ENCODE measurements around the gene TPRKB.
"Not testable (repeated sequence)": the region's sequence is repeated elsewhere in the genome, so short reads cannot be mapped to it uniquely, and the experiment has no call there.

Gene TPRKB

DNA sequence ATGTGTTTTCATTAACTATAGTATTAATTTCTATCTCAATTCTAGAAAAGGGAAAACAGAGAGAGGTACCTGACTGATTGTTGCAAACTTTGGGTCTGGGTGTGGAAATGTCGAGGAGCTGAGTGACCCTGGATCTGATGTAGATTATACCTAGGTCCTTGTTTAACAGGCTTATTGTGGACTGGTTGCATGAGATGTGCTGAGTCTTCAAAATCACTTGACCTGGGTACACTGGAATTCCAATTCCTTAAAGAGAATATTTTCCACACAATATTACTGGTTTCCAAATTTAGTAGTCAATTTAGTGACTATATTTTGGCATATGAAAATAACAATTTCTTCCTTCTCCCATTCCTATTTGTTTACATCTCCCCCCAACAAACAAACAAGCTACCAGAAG is 29.2 kb upstream of the TPRKB start:
- H3K27ac ChIP-seq (ENCODE audit: low read depth, low read length): no peak overlapping the region
- no peak for DNase-seq
- H3K79me1 ChIP-seq (ENCODE audit: low read length): no peaks in the 10 kb centered on the region
- H3K9ac ChIP-seq (ENCODE audit: low read length): no peak overlapping the region
- H3K4me1 ChIP-seq (ENCODE audit: control insufficient read depth, low read depth, low read length): no peaks in the 10 kb centered on the region
- H2BK15ac ChIP-seq (replicated peaks; ENCODE audit: low read depth): no peak overlapping the region
- peaks cover 3% of the 10 kb centered on the region for H3K36me3 ChIP-seq (ENCODE audit: control insufficient read depth, insufficient read depth, low read length)
- H3K4me3 ChIP-seq (ENCODE audit: low read length): no peak overlapping the region
- no peak overlapping the region for H4K8ac ChIP-seq (ENCODE audit: low read depth, low read length)
- no peak overlapping the region for H3K23ac ChIP-seq (ENCODE audit: low read length)
- no peaks in the 10 kb centered on the region for H3K27me3 ChIP-seq (ENCODE audit: insufficient read depth, low read length, poor library complexity)
- no peak overlapping the region for H3K4ac ChIP-seq (ENCODE audit: low read depth, low read length)
- H3K56ac ChIP-seq (ENCODE audit: low read length): no peak overlapping the region
- no CpG with 5 or more reads among the region's 1 CpG for WGBS (ENCODE audit: extremely low coverage, insufficient coverage, low lambda C conversion rate)
- no peak overlapping the region for H3K18ac ChIP-seq (ENCODE audit: low read length)
- H2AK5ac ChIP-seq (ENCODE audit: low read length): no peak overlapping the region
- H3K79me2 ChIP-seq (ENCODE audit: control insufficient read depth, insufficient read depth, low read length): no peaks in the 10 kb centered on the region
- no peak overlapping the region for H4K5ac ChIP-seq (ENCODE audit: low read length)
- no peak overlapping the region for H2BK5ac ChIP-seq (ENCODE audit: low read length)
- no peak overlapping the region for H3K4me2 ChIP-seq (ENCODE audit: low read length)
- no peak overlapping the region for H2BK120ac ChIP-seq (ENCODE audit: low read depth, low read length)

DNA sequence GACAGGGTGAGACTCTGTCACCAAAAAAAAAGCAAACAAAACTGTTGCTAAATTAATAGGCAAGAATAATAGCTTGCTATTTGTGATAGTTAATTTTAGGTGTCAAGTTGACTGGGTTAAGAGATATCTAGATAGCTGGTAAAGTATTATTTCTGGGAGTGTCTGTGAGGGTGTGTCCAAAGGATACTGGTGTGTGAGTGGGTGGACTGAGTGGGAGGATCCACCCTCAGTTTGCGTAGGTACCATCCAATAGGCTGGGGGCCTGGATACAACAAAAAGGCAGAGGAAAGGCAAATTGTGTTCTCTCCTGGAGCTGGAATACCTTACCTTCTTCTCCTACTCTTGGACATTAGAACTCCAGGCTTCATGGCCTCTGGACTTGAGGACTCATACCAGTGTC is 27.8 kb upstream of the TPRKB start:
- no peaks in the 10 kb centered on the region for H3K79me1 ChIP-seq (ENCODE audit: low read length)
- H4K5ac ChIP-seq (ENCODE audit: low read length): no peak overlapping the region
- no peak overlapping the region for H3K27ac ChIP-seq (ENCODE audit: low read depth, low read length)
- H2AK5ac ChIP-seq (ENCODE audit: low read length): no peak overlapping the region
- no peak overlapping the region for H3K9ac ChIP-seq (ENCODE audit: low read length)
- WGBS (ENCODE audit: extremely low coverage, insufficient coverage, low lambda C conversion rate): no CpG with 5 or more reads among the region's 1 CpG
- H3K23ac ChIP-seq (ENCODE audit: low read length): no peak overlapping the region
- DNase-seq: no peak
- no peak overlapping the region for H3K4ac ChIP-seq (ENCODE audit: low read depth, low read length)
- H3K56ac ChIP-seq (ENCODE audit: low read length): no peak overlapping the region
- no peak overlapping the region for H4K8ac ChIP-seq (ENCODE audit: low read depth, low read length)
- H2BK120ac ChIP-seq (ENCODE audit: low read depth, low read length): no peak overlapping the region
- peaks cover 6% of the 10 kb centered on the region for H3K36me3 ChIP-seq (ENCODE audit: control insufficient read depth, insufficient read depth, low read length)
- no peak overlapping the region for H3K18ac ChIP-seq (ENCODE audit: low read length)
- no peak overlapping the region for H2BK5ac ChIP-seq (ENCODE audit: low read length)
- H3K4me3 ChIP-seq (ENCODE audit: low read length): no peak overlapping the region
- H2BK15ac ChIP-seq (replicated peaks; ENCODE audit: low read depth): no peak overlapping the region
- no peaks in the 10 kb centered on the region for H3K79me2 ChIP-seq (ENCODE audit: control insufficient read depth, insufficient read depth, low read length)
- no peaks in the 10 kb centered on the region for H3K4me1 ChIP-seq (ENCODE audit: control insufficient read depth, low read depth, low read length)
- no peak overlapping the region for H3K4me2 ChIP-seq (ENCODE audit: low read length)
- no peaks in the 10 kb centered on the region for H3K27me3 ChIP-seq (ENCODE audit: insufficient read depth, low read length, poor library complexity)

DNA sequence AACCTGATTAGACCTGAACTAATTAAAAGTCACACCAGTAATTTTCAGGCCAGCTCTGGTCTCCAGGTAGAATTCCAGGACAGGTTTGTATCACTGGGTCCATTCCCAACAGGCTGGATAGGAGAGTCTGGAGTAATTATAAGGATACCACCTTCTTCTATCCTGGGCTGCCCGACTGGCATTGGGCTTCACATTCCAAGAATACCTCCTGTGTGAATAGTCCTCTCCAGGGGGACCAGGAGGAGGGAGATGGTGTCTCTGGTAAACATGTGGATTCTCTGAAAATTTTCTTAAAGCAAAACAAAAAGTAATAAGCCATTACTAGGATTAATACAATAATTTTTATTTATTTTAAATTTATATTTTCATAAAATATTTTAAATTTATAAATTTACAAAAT is 25.4 kb upstream of the TPRKB start:
- no peak overlapping the region for H2BK120ac ChIP-seq (ENCODE audit: low read depth, low read length)
- no peak overlapping the region for H4K5ac ChIP-seq (ENCODE audit: low read length)
- H3K79me1 ChIP-seq (ENCODE audit: low read length): no peaks in the 10 kb centered on the region
- DNase-seq: peak; percentile 27
- no peak overlapping the region for H2BK5ac ChIP-seq (ENCODE audit: low read length)
- H3K23ac ChIP-seq (ENCODE audit: low read length): no peak overlapping the region
- H3K4me1 ChIP-seq (ENCODE audit: control insufficient read depth, low read depth, low read length): no peaks in the 10 kb centered on the region
- no peak overlapping the region for H3K56ac ChIP-seq (ENCODE audit: low read length)
- H4K8ac ChIP-seq (ENCODE audit: low read depth, low read length): no peak overlapping the region
- H3K9ac ChIP-seq (ENCODE audit: low read length): no peak overlapping the region
- no peak overlapping the region for H3K4me3 ChIP-seq (ENCODE audit: low read length)
- H3K27ac ChIP-seq (ENCODE audit: low read depth, low read length): no peak overlapping the region
- H3K27me3 ChIP-seq (ENCODE audit: insufficient read depth, low read length, poor library complexity): no peaks in the 10 kb centered on the region
- no peak overlapping the region for H3K4me2 ChIP-seq (ENCODE audit: low read length)
- H3K79me2 ChIP-seq (ENCODE audit: control insufficient read depth, insufficient read depth, low read length): no peaks in the 10 kb centered on the region
- no CpG with 5 or more reads among the region's 1 CpG for WGBS (ENCODE audit: extremely low coverage, insufficient coverage, low lambda C conversion rate)
- H3K36me3 ChIP-seq (ENCODE audit: control insufficient read depth, insufficient read depth, low read length): peaks cover 6% of the 10 kb centered on the region
- H2AK5ac ChIP-seq (ENCODE audit: low read length): no peak overlapping the region
- H3K18ac ChIP-seq (ENCODE audit: low read length): no peak overlapping the region
- no peak overlapping the region for H3K4ac ChIP-seq (ENCODE audit: low read depth, low read length)
- H2BK15ac ChIP-seq (replicated peaks; ENCODE audit: low read depth): no peak overlapping the region

DNA sequence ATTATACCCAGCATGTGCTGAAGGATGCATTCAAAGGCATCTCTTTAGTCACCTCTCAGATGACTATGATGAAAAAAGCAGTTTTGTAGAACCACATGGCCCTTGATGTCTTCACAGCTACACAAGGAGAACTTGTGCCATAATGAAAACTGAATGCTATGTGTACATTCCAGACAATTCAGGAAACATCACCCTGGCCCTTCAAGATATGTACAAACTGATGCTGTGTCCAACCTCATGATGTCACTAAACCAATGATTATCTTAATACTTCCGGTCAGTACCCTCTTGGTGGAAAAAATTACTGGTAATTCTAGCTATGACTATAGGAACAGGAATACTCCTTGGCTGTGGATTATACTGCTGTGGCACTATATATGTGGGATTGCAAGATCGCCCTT is 22.8 kb upstream of the TPRKB start:
- Histone ChIP-seq H2AK5ac (ENCODE audit: low read length) (no peak overlapping the region), H3K18ac (ENCODE audit: low read length) (no peak overlapping the region), H3K79me1 (ENCODE audit: low read length) (no peaks in the 10 kb centered on the region), H3K27me3 (ENCODE audit: insufficient read depth, low read length, poor library complexity) (no peaks in the 10 kb centered on the region), H3K4me2 (ENCODE audit: low read length) (no peak overlapping the region), H3K79me2 (ENCODE audit: control insufficient read depth, insufficient read depth, low read length) (no peaks in the 10 kb centered on the region), H2BK5ac (ENCODE audit: low read length) (no peak overlapping the region), H3K36me3 (ENCODE audit: control insufficient read depth, insufficient read depth, low read length) (peaks cover 5% of the 10 kb centered on the region), H4K8ac (ENCODE audit: low read depth, low read length) (no peak overlapping the region), H3K4me3 (ENCODE audit: low read length) (no peak overlapping the region), H3K4ac (ENCODE audit: low read depth, low read length) (no peak overlapping the region), H3K56ac (ENCODE audit: low read length) (no peak overlapping the region), H3K27ac (ENCODE audit: low read depth, low read length) (no peak overlapping the region), H3K4me1 (ENCODE audit: control insufficient read depth, low read depth, low read length) (no peaks in the 10 kb centered on the region), H2BK120ac (ENCODE audit: low read depth, low read length) (no peak overlapping the region), H2BK15ac (replicated peaks; ENCODE audit: low read depth) (no peak overlapping the region), H4K5ac (ENCODE audit: low read length) (no peak overlapping the region), H3K9ac (ENCODE audit: low read length) (no peak overlapping the region), H3K23ac (ENCODE audit: low read length) (no peak overlapping the region)
- no CpG with 5 or more reads among the region's 2 CpGs for WGBS (ENCODE audit: extremely low coverage, insufficient coverage, low lambda C conversion rate)
- no peak for DNase-seq

DNA sequence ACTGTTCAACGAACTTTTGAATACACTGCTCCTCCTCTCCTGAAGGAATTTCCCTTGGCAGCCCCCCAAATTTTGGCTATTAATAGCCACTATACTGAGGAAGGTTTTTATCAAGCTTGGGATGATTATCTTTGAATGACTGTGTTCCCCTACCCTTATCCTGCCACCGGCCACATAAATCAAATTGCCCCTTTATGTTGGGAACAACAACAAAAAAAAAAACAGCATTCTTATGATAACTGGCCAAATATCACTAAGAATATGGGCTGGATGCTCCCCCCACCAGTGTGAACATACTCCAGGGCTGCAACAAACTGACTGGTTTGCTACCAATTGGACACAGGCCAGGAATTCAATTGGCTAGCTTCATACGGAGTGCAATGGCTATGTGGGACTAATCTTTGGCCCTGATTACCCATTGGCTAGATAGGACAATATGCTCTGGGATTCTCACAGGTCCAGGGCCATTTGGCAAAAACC is 22.2 kb upstream of the TPRKB start:
- Histone ChIP-seq H3K9ac (ENCODE audit: low read length) (no peak overlapping the region), H2BK120ac (ENCODE audit: low read depth, low read length) (no peak overlapping the region), H3K36me3 (ENCODE audit: control insufficient read depth, insufficient read depth, low read length) (peaks cover 5% of the 10 kb centered on the region), H4K8ac (ENCODE audit: low read depth, low read length) (no peak overlapping the region), H2BK15ac (replicated peaks; ENCODE audit: low read depth) (no peak overlapping the region), H2BK5ac (ENCODE audit: low read length) (no peak overlapping the region), H4K5ac (ENCODE audit: low read length) (no peak overlapping the region), H3K4me1 (ENCODE audit: control insufficient read depth, low read depth, low read length) (no peaks in the 10 kb centered on the region), H3K27me3 (ENCODE audit: insufficient read depth, low read length, poor library complexity) (no peaks in the 10 kb centered on the region), H3K18ac (ENCODE audit: low read length) (no peak overlapping the region), H3K79me1 (ENCODE audit: low read length) (no peaks in the 10 kb centered on the region), H3K4ac (ENCODE audit: low read depth, low read length) (no peak overlapping the region), H2AK5ac (ENCODE audit: low read length) (no peak overlapping the region), H3K27ac (ENCODE audit: low read depth, low read length) (no peak overlapping the region), H3K4me2 (ENCODE audit: low read length) (no peak overlapping the region), H3K56ac (ENCODE audit: low read length) (no peak overlapping the region), H3K4me3 (ENCODE audit: low read length) (no peak overlapping the region), H3K79me2 (ENCODE audit: control insufficient read depth, insufficient read depth, low read length) (no peaks in the 10 kb centered on the region), H3K23ac (ENCODE audit: low read length) (no peak overlapping the region)
- WGBS (ENCODE audit: extremely low coverage, insufficient coverage, low lambda C conversion rate): no CpG with 5 or more reads among the region's 3 CpGs
- DNase-seq: no peak

DNA sequence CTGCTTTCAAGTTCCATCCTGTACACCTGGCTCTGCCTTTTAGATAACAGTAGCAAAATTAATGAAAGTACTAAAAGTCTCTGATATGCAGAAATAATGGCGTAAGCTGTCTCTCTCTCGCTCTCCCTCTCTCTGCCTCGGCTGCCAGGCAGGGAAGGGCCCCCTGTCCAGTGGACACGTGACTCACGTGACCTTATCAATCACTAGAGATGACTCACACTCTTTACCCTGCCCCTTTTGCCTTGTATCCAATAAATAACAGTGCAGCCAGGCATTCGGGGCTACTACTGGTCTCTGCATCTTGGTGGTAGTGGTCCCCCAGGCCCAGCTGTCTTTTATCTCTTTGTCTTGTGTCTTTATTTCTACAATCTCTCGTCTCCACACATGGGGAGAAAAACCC is 17.2 kb upstream of the TPRKB start:
- not testable (repeated sequence) for H3K36me3 ChIP-seq (ENCODE audit: control insufficient read depth, insufficient read depth, low read length); H3K4me3 ChIP-seq (ENCODE audit: low read length)

More for the DNA sequence above, 17.2 kb upstream of the TPRKB start:
- H3K9ac ChIP-seq (ENCODE audit: low read length); H3K4me2 ChIP-seq (ENCODE audit: low read length); H4K5ac ChIP-seq (ENCODE audit: low read length); H3K79me2 ChIP-seq (ENCODE audit: control insufficient read depth, insufficient read depth, low read length); H3K79me1 ChIP-seq (ENCODE audit: low read length); H3K4me1 ChIP-seq (ENCODE audit: control insufficient read depth, low read depth, low read length); H3K56ac ChIP-seq (ENCODE audit: low read length); H2BK15ac ChIP-seq (replicated peaks; ENCODE audit: low read depth); H3K18ac ChIP-seq (ENCODE audit: low read length); H4K8ac ChIP-seq (ENCODE audit: low read depth, low read length); H2BK120ac ChIP-seq (ENCODE audit: low read depth, low read length); H3K23ac ChIP-seq (ENCODE audit: low read length); H3K27ac ChIP-seq (ENCODE audit: low read depth, low read length); H2AK5ac ChIP-seq (ENCODE audit: low read length); H3K4ac ChIP-seq (ENCODE audit: low read depth, low read length); H3K27me3 ChIP-seq (ENCODE audit: insufficient read depth, low read length, poor library complexity); H2BK5ac ChIP-seq (ENCODE audit: low read length); DNase-seq: not testable (repeated sequence)
- no CpG with 5 or more reads among the region's 7 CpGs for WGBS (ENCODE audit: extremely low coverage, insufficient coverage, low lambda C conversion rate)

Measured in mesendoderm (in vitro differentiated cells).